Rectal smooth muscle tissue (tissue), 1 donor: ENCODE measurements around the gene EPB41.
"Not testable (repeated sequence)": the region's sequence is repeated elsewhere in the genome, so short reads cannot be mapped to it uniquely, and the experiment has no call there.

Source experiments
- H3K27ac ChIP-seq: one replicate; pipeline ENCODE4 v1.7.0; 2013; ENCODE audit warnings: low read depth, low read length, inconsistent platforms
- H3K27me3 ChIP-seq: one replicate; pipeline ENCODE4 v1.7.0; 2013; ENCODE audit warnings: low read length; ENCODE audit not compliant: control insufficient read depth, insufficient read depth
- H3K36me3 ChIP-seq: one replicate; pipeline ENCODE4 v1.7.0; 2013; ENCODE audit warnings: low read length; ENCODE audit not compliant: control insufficient read depth, insufficient read depth
- H3K4me1 ChIP-seq: one replicate; pipeline ENCODE4 v1.7.0; 2013; ENCODE audit warnings: low read length; ENCODE audit not compliant: control insufficient read depth, insufficient read depth
- H3K4me3 ChIP-seq: one replicate; pipeline ENCODE4 v1.7.0; 2013; ENCODE audit warnings: low read length
- H3K9ac ChIP-seq: one replicate; pipeline ENCODE4 v1.7.0; 2013; ENCODE audit warnings: low read length

Gene EPB41

DNA sequence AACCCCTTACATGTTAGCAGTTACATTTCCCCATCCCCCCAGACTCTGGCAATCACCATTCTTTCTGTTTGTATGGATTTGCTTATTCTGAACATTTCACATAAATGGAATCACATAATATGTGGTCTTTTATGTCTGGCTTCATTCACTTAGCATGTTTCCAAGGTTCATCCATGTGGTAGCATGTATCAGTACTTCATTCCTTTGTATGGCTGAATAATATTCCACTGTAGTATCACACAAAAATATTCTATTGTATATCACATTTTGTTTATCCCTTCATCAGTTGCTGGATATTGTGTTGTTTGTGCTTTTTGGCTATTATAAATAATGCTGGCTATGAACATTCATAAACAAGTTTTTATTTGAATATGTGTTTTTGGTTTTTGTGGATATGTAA is 22.2 kb downstream of the EPB41 start:
- Histone ChIP-seq H3K9ac (no peak overlapping the region), H3K27ac (no peak overlapping the region), H3K4me1 (no peaks in the 10 kb centered on the region), H3K4me3 (no peak overlapping the region), H3K27me3 (no peaks in the 10 kb centered on the region), H3K36me3 (no peaks in the 10 kb centered on the region)

DNA sequence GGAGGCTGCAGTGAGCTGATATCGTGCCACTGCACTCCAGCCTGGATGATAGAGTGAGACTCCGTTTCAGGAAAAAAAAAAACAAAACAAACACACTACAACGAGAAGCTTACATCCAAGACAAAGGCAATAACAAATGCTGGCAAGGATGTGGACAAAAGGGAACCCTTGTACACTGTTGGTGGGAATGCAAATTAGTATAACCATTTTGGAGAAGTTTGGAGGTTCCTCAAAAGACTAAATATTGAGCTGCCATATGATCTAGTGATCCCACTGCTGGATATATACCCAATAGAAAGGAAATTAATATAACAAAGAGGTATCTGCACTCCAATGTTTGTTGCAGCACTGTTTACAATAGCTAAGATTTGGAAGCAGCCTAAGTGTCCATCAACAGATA is 29.2 kb downstream of the EPB41 start:
- H3K27me3 ChIP-seq, H3K9ac ChIP-seq, H3K4me1 ChIP-seq, H3K27ac ChIP-seq, H3K36me3 ChIP-seq, H3K4me3 ChIP-seq: not testable (repeated sequence)

DNA sequence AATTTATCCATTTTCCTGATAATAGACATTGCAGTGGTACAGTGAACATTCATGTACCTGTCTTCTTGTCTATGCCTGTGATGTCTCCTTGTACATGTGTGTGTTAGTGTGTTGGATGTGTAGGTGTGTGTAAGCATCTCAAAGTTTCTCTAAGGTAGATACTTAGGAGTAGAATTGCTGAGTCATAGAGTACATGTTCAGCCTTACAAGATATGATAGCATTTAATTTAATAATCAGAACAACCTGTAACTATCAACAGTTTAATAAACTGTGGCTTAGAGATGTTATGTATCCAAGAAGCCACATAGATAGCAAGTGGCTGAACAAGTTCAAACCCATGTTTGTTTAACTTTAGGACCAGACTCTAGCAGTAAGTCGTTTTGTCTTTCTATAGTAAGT is 35.6 kb downstream of the EPB41 start:
- Histone ChIP-seq H3K4me1 (no peaks in the 10 kb centered on the region), H3K27me3 (no peaks in the 10 kb centered on the region), H3K27ac (no peak overlapping the region), H3K9ac (no peak overlapping the region), H3K36me3 (no peaks in the 10 kb centered on the region), H3K4me3 (no peak overlapping the region)

DNA sequence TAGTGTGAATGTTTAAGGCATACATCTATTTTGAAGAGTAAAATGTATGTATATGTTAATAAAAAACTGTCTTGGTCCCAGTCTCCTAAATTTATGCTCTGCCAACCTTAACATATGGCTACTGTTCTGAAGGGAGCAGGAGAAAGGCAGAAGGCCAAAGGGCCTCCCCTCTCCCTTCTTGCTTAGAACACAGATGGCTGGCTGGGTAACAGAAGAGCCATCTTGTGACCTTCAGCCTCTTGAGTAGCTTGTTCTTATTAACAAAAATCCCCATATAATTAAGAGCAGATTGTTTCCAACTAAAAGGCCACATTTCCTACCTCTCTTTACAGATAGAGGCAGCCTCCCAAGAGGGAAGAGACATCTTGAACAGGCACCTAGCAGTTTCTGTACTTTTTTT is 36.1 kb downstream of the EPB41 start:
- Histone ChIP-seq H3K27ac (no peak overlapping the region), H3K27me3 (no peaks in the 10 kb centered on the region)

DNA sequence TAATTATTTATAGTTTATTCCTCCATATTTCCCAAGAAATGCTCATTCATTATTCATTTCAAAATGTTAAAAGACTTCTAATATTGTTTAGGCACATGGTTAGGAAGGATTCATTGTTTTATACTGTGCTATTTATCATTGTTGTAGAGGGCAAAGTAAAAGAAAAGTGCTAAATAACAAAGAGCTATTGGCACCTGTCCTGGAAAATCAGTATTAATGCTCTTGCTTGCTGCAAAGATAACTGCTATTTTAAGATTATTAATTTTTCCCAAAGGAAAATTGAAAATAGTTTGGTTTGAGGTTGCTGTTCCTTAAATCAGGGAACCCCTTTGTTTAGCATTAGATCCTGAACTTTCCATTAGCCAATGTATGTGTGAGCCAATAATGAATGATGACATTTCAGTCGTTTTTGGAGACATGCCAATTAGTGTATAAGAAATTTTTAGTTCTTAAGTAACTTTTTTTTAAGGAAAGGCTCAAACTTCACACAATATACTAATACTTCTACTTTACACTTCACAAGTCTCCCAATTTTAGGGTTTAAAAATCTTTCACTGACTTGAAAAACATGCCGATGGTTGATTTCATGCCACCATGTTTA is 39.9 kb downstream of the EPB41 start:
- H3K27ac ChIP-seq: no peak overlapping the region
- H3K4me3 ChIP-seq: no peak overlapping the region
- H3K4me1 ChIP-seq: no peaks in the 10 kb centered on the region
- H3K36me3 ChIP-seq: no peaks in the 10 kb centered on the region
- H3K27me3 ChIP-seq: no peaks in the 10 kb centered on the region
- no peak overlapping the region for H3K9ac ChIP-seq

More for the DNA sequence above, 36.1 kb downstream of the EPB41 start:
- H3K4me1 ChIP-seq: no peaks in the 10 kb centered on the region
- no peak overlapping the region for H3K9ac ChIP-seq
- no peak overlapping the region for H3K4me3 ChIP-seq
- no peaks in the 10 kb centered on the region for H3K36me3 ChIP-seq

DNA sequence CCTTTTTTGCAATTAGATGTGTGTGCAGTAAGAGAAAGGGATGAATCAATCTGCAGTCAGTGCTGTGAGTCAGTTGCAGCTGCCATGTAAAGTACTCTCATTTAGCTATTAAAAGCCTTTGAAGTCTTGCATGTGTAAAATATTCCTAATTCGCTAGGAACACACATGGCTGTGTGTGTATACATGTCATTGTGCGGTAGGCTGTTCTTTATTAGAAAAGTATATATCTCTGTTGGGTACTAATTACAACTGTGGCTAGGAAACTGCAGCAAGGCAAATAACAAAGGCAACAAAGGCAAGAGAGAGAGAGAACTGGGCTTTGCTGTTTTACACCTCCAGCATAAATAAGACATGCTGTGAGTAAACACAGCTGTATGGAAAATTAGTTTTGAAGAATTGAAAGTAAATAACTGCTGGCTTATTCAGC is 41.7 kb downstream of the EPB41 start:
- no peaks in the 10 kb centered on the region for H3K36me3 ChIP-seq
- no peaks in the 10 kb centered on the region for H3K27me3 ChIP-seq
- no peak overlapping the region for H3K27ac ChIP-seq
- H3K4me3 ChIP-seq: no peak overlapping the region
- no peak overlapping the region for H3K9ac ChIP-seq
- no peaks in the 10 kb centered on the region for H3K4me1 ChIP-seq

DNA sequence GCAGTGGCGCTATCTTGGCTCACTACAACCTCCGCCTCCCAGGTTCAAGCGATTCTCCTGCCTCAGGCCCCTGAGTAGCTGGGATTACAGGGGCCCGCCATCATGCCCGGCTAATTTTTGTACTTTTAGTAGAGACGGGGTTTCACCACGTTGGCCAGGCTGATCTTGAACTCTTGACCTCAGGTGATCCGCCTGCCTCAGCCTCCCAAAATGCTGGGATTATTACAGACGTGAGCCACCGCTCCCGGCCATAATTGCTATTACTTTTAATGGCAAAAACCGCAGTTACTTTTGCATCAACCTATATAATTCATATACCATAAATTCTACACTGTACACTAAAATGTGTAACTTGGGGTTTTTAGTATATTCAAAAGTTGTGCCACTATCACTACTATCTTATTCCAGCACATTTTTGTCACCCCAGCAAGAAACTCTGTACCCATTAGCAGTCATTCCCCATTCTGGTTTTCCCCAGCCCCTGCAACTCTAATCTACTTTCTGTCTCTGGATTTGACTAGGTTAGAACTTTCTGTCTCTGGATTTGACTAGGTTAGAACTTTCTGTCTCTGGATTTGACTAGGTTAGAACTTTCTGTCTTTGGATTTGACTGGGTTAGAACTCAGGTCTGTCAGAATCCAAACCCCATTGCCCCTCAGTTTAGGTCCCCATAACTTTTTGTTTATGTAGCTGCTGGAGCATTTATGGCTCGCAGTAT is 47.9 kb downstream of the EPB41 start:
- H3K27ac ChIP-seq, H3K4me3 ChIP-seq, H3K9ac ChIP-seq, H3K36me3 ChIP-seq, H3K27me3 ChIP-seq, H3K4me1 ChIP-seq: not testable (repeated sequence)

DNA sequence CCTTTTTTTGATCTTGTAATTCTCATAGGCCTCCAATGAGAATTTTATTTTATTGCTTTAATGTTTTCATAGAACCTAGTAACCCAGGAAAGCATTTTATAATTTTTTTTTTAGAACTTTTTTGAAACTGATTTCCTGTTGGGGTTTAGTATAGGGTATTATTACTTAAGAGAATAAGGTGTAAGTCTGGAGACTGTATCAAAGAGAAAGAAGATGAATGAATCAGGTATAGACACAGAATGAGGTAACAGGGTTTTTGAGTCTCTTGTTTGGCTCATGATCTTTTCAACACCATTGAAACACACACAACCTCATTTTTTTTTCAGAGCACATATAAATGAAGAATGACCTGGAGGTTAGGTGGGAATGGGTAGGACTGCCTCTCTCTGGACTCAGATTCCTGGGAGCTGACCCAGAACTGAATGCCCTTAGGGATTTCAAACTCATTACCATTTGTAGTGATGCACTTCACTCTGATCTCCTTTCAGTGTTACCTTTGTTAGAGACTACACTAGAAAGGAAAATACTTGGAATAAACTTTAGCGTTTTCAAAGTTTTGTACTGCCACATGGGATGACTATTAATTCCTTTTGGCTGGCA is 51.0 kb downstream of the EPB41 start:
- Histone ChIP-seq H3K27ac (no peak overlapping the region), H3K27me3 (no peaks in the 10 kb centered on the region), H3K36me3 (no peaks in the 10 kb centered on the region), H3K4me1 (no peaks in the 10 kb centered on the region), H3K9ac (no peak overlapping the region), H3K4me3 (no peak overlapping the region)

DNA sequence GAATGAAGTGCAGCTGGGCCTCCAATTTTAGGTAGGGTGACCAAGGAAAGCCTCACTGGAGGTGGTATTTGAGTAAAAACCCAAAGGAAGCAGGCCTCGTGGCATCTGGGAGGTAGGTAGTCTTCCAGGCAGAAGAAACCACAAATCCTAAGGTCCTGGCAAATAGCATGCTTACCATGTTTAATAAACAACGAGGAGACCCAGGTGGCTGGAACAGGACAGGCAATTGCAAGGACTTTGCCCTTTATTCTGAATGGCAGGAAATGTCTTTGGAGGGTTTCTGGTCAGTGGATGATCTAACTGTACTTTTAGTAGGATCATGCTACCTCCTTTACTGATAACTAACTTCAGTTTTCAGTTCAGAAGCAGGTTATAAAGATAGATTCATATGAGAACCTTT is 52.2 kb downstream of the EPB41 start:
- no peak overlapping the region for H3K27ac ChIP-seq
- H3K36me3 ChIP-seq: no peaks in the 10 kb centered on the region
- no peak overlapping the region for H3K9ac ChIP-seq
- no peaks in the 10 kb centered on the region for H3K27me3 ChIP-seq
- H3K4me1 ChIP-seq: no peaks in the 10 kb centered on the region
- H3K4me3 ChIP-seq: no peak overlapping the region

DNA sequence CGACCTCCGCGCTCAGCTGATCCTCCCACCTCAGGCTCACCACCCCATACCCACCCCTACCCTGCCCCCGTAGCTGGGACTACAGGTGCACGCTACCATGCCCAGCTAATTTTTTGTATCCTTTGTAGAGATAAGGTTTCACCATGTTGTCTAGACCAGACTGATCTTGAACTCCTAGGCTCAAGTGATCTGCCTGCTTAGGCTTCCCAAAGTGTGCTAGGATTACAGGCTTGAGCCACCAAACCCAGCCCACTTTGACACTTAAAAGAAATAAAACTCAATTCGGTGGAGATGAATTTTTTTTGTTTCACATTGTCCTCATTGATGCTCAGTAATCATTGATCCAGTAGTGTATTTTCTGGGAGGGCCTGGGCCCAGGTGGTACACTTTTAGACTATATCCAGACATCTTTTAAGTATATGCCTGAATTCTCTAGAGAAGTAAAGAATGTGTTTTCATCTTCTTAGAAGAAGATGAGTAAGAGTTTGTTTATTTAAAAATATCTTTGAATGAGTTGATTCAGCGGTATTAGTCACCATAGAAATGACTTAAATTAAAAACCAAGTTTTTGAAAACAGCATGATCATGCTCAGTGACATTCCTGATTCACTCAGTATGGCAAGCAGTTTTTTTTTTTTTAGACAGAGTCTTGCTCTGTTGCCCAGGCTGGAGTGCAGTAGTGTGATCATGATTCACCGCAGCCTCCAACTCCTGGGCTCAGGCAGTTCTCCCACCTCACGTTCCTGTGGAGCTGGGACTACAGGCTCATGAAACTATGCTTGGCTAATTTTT is 57.8 kb downstream of the EPB41 start:
- Histone ChIP-seq H3K4me1 (no peaks in the 10 kb centered on the region), H3K27me3 (no peaks in the 10 kb centered on the region), H3K36me3 (no peaks in the 10 kb centered on the region), H3K4me3 (no peak overlapping the region), H3K27ac (no peak overlapping the region), H3K9ac (no peak overlapping the region)

DNA sequence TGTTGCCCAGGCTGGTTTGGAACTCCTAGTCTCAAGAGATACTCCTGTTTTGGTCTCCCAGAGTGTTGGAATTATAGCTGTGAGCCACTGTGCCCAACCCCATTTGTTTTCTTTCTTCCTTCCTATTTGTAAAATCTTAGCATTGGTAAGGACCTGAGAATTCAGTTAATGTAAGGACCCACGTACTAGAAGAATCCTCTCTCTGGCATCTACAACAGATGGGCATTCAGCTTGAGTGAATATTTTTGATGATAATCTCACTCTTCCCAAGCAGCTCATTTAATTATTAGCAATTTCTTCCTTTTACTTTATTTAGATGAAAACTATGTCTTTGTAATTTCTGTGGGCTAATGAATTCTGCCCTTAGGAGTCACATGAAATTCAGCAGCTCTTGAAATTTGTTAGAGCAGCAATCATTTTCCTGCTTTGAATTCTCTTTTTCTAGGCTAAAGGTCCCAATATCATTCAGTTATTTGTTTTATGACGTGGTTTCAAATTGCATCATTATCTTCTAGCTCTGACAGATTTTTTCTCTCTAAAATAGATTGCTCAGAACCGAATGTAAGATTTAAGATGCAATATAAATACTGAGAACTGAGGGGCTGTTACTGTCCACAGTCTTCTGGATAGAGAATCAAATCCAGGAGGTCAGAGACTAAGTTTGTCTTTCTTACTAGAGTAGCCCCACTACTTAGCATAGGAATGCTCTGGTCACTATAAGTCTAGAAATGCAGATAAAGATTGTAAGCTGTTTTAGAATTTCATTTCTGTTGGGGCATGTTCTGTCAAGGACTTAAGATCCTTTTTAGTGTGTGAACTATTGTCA is 59.4 kb downstream of the EPB41 start:
- Histone ChIP-seq H3K27me3 (no peaks in the 10 kb centered on the region), H3K9ac (no peak overlapping the region), H3K27ac (no peak overlapping the region), H3K36me3 (no peaks in the 10 kb centered on the region), H3K4me1 (no peaks in the 10 kb centered on the region), H3K4me3 (no peak overlapping the region)

DNA sequence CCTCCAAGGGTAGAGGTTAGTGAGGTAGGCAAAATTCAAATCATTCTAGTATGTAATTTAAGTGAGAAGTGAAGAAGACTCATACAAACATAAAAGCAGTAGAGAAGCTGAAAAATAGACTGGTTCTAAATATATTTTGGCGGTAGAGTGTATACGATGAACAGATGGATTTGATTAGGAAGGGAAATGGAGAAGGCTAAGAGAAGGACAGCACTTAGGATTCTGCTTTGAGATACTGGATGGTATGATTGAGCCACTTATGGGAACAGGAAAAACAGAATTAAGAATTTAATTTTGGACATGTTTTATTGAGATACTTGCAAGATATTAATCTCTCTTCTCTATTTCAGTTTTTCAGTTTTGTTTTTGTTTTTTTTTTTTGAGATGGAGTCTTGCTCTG is 60.1 kb downstream of the EPB41 start:
- no peak overlapping the region for H3K9ac ChIP-seq
- H3K4me3 ChIP-seq: no peak overlapping the region
- H3K27me3 ChIP-seq: no peaks in the 10 kb centered on the region
- H3K27ac ChIP-seq: no peak overlapping the region
- H3K36me3 ChIP-seq: no peaks in the 10 kb centered on the region
- no peaks in the 10 kb centered on the region for H3K4me1 ChIP-seq
